Cardiac fibroblast (primary cell): Measurements from ENCODE around the gene RBM39.

Source experiments
- DNase-seq, 2 donors: peaks; one replicate each; pipeline versions ENCODE4 v3.0.0 to v3.0.0-alpha.2; 2010; ENCODE audit warnings: low read depth in 2 of 2
- H3K4me3 ChIP-seq, 2 donors: replicated peaks in 1 of 2; 1 replicate in 1 of 2; 2 replicates in 1 of 2; pipeline ENCODE4 v1.5.1; 2011; ENCODE audit warnings: low read depth in 2 of 2, low read length in 2 of 2, mild to moderate bottlenecking in 2 of 2, moderate library complexity in 1 of 2
- TF ChIP-seq, protein P1 (sequence below): IDR thresholded peaks from one replicate; pipeline ENCODE4 v1.5.1; 2011; ENCODE audit warnings: low read depth, mild to moderate bottlenecking, low read length, inconsistent platforms

The RBM39 gene

DNA sequence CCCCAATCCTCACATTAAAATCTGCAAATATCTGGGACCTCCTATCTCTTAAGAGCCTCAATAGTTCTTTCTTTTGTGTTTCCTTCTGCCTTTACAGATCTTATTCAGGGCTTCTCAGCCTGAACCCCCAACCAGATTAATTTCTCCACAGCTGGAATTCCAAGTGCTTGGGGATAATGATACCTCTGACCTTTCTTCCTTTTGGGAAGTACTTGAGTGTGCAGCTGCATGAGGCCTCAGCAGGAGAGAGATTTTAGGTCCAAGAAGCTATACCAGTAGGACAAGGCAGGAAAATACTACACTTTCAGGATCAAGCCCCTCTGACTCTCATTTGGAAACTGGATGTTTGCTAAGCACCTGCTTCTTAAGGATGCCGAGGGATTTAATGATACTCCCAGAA is 32.3 kb upstream of the RBM39 start:
- no peak for DNase-seq
- TF ChIP-seq, protein P1, sequence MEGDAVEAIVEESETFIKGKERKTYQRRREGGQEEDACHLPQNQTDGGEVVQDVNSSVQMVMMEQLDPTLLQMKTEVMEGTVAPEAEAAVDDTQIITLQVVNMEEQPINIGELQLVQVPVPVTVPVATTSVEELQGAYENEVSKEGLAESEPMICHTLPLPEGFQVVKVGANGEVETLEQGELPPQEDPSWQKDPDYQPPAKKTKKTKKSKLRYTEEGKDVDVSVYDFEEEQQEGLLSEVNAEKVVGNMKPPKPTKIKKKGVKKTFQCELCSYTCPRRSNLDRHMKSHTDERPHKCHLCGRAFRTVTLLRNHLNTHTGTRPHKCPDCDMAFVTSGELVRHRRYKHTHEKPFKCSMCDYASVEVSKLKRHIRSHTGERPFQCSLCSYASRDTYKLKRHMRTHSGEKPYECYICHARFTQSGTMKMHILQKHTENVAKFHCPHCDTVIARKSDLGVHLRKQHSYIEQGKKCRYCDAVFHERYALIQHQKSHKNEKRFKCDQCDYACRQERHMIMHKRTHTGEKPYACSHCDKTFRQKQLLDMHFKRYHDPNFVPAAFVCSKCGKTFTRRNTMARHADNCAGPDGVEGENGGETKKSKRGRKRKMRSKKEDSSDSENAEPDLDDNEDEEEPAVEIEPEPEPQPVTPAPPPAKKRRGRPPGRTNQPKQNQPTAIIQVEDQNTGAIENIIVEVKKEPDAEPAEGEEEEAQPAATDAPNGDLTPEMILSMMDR = no peak
- H3K4me3 ChIP-seq = no peak overlapping the region

DNA sequence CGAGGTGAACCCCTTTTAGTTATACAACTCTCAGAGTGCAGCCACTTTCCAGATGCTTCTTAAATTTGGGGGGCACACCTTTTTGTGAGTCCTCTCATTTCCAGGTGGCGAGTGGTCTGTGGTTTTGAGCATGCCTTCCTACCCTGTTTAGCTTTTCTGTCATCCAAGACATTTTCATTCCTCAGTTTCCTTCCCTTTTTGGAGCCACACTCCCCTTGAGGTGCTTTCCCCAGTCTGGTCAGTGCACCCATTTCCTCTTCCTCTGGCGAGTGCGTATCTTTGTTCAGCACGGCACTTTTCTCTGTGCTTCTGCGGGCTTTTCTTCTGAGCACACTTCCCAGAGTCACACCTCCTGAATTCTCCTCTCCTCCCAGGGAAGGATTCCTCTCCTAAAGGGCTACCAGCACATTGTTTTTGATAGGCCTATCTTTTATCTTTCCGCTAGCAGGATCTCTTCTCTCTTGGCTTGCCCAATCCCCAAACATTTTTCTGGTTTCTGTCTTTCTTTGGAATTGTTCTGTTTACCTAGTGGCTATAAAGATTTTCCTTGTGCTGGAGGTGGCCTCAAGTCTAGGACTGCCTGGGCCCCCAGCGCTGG is 31.2 kb upstream of the RBM39 start:
- H3K4me3 ChIP-seq = peak overlapping the region; percentile 70 to 85
- peak; percentile 50 to 54 for DNase-seq
- TF ChIP-seq, protein P1 = no peak

DNA sequence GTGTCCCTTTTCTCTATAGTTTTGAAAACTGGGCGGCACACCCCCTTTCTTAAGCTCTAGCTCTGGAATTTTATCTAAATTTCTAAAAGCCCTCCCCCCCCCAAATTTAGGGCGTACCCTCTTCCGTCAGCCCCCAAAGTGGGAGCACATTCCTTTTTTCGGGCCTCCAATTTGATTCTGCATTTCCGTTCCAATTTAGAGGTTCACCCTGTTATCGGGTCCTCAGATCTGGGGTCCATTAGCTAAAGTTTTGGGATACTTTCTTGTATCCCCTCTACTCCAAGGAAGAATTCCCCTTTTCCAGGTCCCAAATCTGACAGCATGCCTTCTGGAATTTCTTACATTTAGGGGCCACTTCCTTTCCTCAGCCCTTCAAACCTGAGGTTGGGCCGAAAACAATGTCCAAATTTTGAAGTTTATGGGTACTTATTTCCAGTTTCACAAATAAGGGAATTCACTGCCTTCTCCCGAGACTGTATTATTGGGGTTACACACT is 30.6 kb upstream of the RBM39 start:
- TF ChIP-seq, protein P1 = no peak
- DNase-seq = no peak
- peak overlapping the region; percentile 70 to 85 for H3K4me3 ChIP-seq

DNA sequence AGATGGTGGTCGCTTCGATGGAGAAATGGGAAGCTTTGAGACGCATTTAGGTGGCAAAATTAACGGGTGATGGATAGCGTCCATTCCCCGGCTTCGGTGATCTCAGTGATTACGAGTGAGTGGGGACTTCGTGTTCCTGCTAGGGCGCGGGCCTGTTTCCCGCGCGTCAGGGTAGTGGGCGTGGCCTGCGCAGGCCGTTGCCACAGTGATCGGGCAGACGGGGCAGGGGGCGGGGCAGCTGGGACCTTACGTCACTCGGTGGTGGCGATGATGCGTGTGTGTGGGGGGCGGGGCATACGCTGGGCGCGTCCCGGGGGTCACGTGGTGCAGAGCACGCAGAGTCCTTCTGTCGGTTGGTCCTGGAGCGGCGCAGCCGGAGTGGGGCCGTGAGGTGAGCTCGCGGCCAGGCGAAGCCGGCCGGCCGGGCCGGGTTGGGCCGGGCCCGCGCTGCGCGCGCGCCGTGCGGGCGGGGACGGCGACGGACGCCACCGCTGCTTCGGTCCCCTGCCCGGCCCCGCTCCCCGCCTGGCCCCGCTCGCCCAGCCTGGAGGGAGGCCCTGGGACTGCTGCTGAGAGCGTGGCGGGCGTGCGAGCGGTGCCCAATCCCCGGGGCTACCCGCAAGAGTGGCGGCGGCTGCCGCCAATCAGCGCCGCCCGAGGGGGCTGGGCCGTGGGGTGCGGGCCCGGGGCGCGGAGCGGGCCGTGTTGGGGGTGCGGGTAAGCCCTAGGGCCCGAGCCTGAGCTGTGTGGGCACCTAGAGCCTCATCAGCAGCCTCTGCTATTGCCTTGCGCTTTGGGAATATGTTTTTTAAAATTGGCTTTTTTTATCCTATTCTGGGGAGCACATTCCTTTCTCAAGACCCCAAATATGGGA is 29.9 kb upstream of the RBM39 start, which contains the start of gene PHF20:
PHF20 (plus strand) TSS at position 327 of the 874 bp plus-strand sequence. CDS start 29,508 bp downstream, outside the sequence.
- TF ChIP-seq, protein P1 = no peak
- H3K4me3 ChIP-seq = peak within 1 kb of the TSS; percentile 70 to 85
- peak; percentile 98 to 99 for DNase-seq

DNA sequence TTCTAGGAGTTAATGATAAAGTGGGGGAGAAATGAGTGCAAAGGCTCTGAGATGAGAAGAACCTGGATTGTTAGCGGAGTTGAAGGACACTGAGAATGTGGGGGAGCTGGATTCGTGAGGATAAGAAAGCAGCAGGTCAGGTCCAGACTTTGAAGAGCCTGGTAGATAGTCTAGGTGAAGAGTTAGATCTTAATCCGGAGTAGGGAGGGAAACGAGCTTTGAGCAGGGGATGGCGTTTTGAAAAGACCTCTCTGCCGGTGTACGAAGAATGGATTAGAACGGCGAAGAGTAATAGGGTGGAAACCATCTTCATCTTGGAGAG is 29.3 kb upstream of the RBM39 start:
- TF ChIP-seq, protein P1 = no peak
- H3K4me3 ChIP-seq = no peak overlapping the region
- no peak for DNase-seq

DNA sequence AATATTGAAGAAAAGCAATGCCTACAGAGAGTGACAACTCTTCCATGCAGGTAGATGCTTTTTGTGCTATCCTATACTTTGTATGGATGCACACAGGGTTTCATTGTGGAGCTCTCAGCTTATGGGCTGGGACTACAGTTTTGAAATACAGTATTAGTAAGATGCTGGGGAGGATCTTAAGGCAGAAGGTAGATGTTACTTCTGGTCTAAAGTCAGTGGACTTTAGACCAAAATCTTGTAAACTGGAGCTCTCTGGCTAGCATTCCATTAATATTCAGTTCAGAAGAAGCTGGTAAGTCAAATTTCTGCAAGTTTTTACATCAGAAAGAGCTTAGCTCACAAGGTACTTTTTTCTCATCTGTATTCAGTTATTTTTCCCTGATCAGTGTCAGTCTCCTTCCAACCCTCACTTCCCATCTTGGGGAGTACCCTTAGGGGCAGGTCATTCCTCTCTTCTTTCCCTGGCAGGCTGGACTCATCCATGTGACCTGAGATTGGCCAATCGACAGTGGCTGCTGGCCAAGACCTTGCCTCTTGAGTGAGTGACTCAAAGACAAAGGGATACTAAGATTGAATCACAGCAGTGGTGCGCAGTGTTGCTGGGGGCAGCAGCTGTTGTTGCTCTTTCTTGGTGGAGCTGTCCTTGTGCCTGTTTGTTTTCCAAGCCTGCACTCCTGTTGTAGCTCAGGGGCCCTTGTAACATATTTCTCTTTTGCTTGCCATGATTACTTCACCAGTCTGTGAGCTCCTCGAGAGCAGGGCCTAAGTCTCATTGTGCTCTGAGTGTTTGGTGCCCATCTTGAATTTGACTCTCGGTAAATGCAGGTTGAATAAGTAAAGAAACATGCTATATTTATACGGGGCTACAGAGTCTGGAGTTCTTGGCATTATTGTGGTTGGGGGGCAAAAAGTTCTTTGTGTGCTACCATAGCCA is 26.9 kb upstream of the RBM39 start:
- TF ChIP-seq, protein P1 = no peak

More for the DNA sequence above, 26.9 kb upstream of the RBM39 start:
- no peak overlapping the region for H3K4me3 ChIP-seq
- peak; percentile 99 for DNase-seq
